SHP77 (cell line): ENCODE results near the gene GRK5.

Experiments
- DNase-seq, 2 experiments: peaks; one replicate each; lab custom pipeline; 2025; lab: John Stamatoyannopoulos, UW

Gene GRK5

DNA sequence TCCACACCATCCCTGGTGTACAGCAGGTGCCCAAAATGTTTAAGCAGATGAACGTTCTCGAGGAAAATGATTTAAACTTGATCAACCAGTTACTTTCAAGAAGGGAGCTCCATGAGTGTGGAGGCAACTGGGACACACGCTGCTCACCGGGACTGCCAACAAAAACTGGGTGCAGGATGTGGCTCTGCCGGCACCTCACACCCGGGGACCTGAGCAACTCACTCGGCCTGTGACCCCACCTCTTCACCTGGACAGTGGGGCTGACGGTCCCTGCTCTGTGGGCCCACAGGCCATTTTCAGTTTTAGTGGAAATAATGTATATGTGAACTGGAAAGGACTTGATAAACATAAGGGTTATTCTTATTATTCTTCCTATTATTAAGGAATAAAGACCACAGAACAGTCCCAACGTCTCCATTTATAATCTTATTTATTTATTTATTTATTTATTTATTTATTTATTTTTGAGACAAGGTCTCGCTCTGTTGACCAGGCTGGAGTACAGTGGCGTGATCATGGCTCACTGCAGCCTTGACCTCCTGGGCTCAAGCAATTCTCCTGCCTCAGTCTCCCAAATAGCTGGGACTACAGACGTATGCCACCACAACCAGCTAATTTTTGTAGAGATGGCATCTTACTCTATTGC is 274.5 kb downstream of the GRK5 start:
- DNase-seq, result no peak

DNA sequence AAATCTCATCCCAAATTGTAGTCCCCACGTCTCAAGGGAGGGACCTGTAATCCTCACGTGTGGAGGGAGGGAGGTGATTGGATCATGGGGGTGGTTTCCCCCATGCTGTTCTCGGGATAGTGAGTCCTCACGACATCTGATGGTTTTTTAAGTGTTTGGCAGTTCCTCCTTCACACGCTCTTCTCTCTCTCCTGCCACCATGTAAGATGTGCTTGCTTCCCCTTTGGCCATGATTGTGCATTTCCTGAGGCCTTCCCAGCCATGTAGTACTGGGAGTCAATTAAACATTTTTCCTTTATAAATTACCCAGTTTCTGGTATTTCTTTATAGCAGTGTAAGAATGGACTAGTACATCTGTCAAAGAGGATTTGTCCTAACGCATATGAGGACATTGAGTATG is 275.6 kb downstream of the GRK5 start:
- no peak for DNase-seq

DNA sequence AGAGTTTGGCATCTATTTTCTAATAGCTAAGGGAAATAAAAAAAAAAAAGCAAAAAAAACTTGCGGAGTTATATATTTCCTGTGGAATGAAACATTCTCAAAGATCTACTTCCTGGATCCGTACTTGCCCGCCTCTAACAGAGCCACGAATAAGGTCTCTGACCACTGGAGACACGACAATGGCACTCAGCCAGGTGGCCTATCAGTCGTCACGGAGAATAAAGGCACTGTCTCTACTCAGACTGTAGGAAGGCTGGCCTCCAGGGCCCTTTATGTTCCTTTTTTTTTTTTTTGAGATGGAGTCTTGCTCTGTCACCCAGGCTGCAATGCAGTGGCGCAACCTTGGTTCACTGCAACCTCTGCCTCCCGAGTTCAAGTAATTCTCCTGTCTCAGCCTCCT is 276.5 kb downstream of the GRK5 start:
- DNase-seq, result no peak

GRCh38 chr10:119488675-119489074 is 281.3 kb downstream of the GRK5 start:
- no peak for DNase-seq

GRCh38 chr10:119489991-119490326 is 282.6 kb downstream of the GRK5 start:
- no peak for DNase-seq

DNA sequence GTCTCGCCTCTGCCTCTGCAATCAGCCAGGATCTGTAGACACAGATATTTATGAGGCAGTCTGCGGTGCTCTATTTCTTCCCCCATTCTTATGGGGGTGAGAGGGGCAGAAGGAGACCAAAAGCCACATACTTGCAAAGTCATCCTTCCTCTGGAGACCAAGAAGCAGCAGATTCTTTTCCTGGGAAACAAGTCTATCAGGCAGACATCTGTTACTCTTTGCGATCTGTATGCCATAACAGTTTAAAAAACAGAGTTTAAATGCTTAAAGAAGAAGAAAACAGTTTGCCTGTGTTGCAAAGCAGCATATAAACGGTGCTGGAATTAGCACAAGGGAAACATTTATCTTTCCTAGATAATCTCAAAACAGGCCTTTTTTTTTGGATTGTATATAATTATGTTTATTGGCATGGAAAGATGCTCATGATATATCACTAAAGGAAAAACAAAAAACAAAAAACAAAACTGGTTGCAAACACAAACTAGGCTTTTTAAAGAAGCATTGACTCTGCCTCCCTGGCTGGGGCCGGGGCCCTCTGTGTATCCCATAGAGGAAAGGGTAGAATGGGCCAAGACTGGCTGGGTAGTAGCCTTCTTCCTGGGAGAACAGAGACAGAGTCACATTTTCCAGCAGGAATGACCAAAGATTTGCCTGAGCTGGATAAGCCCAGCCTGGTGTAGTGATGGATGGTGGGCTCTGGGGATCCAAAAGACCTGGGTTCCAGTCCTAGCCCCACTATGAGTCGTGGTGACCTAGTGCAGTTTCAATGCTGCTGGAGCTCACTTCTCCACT is 284.8 kb downstream of the GRK5 start:
- DNase-seq, result no peak

GRCh38 chr10:119493155-119493554 is 285.8 kb downstream of the GRK5 start:
- no peak for DNase-seq

GRCh38 chr10:119494236-119495020 is 287.1 kb downstream of the GRK5 start:
- no peak for DNase-seq

DNA sequence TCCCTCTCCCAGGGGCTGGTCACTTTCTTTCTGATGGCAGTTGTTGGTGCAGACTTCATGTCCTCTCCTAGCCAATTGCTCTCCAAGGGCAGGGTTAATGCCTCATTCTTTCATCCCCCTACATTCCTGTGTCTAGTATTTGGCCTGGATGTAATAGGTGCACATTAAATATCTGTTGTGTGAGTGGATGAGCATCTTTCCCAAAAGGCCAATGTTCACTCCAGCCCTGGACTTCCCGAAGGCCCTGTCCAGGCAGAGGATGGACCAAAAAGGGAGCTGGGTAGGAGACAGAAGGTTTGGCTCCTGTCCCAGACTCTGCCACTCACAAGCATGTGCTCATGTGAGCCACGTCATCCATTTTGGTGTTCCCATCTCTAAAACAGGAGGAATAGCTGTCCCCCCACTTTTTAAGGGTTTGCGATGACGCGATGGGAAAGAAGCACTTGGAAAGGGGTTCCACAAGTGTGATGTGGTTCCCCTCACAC is 287.7 kb downstream of the GRK5 start:
- no peak for DNase-seq

DNA sequence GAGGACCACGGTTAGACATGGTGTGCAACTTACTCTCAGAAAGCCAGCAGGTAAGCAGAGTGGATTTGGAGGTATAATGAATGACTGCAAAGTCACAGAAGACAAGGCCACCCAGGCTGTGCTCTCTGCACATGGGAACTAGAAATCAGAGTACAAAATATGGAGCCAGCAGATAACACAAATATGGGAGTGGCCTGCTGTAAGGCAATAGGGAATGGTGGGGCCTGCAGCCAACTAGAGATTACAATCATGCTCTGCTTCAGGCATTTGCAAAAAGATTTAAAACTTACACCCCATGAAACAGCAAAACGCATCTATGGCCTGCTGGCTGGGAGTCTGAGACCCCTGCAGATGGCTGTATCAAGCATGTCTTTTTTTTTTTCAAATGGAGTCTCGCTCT is 288.2 kb downstream of the GRK5 start:
- no peak for DNase-seq

DNA sequence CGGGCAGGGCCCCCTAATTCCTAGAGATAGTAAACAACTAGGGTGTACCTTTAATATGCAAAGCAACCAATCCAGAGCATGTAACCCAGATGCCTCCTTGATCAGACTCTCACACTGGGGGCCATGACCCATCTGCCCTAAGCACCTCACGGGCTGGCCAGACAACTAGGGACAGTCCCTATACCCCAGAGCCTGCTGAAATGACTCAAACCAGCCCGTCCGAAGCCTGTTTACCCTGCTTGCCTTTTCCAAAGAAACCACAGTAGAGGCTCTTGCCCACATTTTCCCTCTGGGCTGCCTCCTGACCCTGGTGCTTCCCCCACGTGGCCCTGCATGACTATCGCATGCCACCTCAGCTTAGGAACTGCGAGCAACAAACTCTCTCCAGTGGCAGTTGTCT is 288.9 kb downstream of the GRK5 start:
- no peak for DNase-seq

- DNase-seq, result no peak
Observed at GRCh38 chr10:119497243-119497642, 289.9 kb downstream of the GRK5 start.

- no peak for DNase-seq
Observed at GRCh38 chr10:119498889-119499676, 291.7 kb downstream of the GRK5 start.

- no peak for DNase-seq
Observed at GRCh38 chr10:119499677-119500002, 292.3 kb downstream of the GRK5 start.

GRCh38 chr10:119500123-119500795 is 292.9 kb downstream of the GRK5 start:
- DNase-seq, result no peak

GRCh38 chr10:119500821-119501220 is 293.4 kb downstream of the GRK5 start:
- DNase-seq, result no peak

- no peak for DNase-seq
Observed at GRCh38 chr10:119501690-119502089, 294.3 kb downstream of the GRK5 start.

- DNase-seq, result no peak
Observed at GRCh38 chr10:119502209-119502608, 294.8 kb downstream of the GRK5 start.

GRCh38 chr10:119502618-119503155 is 295.3 kb downstream of the GRK5 start:
- DNase-seq, result no peak

DNA sequence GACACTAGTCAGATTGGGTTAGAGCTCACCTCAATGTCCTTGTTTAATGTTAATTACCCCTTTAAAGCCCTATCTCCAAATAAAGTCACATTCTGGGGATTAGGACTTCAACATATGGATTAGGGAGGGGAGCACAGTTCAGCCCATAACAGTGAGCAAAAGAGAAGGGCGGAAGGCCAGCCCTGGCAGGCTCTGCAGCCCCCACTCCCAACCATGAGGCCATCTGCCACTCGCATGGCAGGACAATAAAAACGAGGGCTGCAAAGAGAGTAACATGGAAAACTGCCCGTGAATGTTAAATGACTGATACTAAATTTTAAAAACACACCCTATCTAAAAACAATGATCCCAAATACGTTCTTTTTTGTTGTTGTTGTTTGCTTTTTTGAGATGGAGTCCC is 296.4 kb downstream of the GRK5 start:
- no peak for DNase-seq

DNA sequence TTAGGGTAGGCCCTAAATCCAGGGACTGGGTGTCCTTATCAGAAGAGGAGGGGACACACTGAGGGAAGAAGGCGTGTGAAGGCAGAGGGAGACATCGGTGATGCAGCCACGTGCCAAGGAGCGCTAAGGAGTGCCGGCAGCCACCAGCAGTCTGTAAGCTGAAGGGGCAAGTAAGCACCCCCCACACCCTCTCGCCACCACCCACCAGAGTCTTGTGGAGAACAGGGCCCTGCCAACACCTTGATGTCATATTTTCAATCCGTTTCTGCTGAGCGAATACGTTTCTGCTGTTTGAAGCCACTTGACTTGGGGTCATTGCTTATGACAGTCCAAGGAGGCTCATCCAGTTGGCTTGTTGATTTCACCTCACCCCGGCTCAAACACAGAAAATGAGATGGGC is 297.3 kb downstream of the GRK5 start:
- no peak for DNase-seq
